Activated CD8-positive, alpha-beta memory T cell treated with anti-CD3 and anti-CD28 coated beads, Interleukin-2, amount 50 U/mL, for 4 hours (primary cell): ENCODE results near the gene PSMD14.
A peak's percentile ranks its signal among the peaks of the same experiment; 100 is the strongest.

Experiments
- DNase-seq: peaks from one replicate; pipeline ENCODE4 v3.0.0-alpha.2; 2020

PSMD14 gene

GRCh38 chr2:161388146-161388779 lies 80.0 kb downstream of the PSMD14 start:
- DNase-seq: no peak

GRCh38 chr2:161391737-161392506 lies 83.7 kb downstream of the PSMD14 start:
- no peak for DNase-seq

DNA sequence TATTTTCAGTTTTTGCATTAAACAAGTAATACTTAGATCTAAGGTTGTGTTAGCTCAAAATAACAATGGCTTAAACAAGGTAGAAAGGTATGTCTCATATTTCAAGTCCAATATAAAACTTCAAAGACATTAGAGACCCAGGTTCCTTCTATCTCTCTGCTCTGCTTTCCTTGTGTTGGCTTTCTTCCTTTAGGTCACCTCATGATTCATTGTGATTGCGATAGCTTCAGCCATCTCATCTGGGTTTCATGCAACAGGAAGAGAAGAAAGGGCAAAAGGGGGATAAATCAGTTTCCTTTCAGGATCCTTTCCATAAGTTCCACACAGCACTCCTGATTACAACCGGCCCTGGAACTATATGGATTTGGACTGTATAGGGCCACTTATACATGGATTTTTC lies 91.9 kb downstream of the PSMD14 start:
- DNase-seq: no peak

DNA sequence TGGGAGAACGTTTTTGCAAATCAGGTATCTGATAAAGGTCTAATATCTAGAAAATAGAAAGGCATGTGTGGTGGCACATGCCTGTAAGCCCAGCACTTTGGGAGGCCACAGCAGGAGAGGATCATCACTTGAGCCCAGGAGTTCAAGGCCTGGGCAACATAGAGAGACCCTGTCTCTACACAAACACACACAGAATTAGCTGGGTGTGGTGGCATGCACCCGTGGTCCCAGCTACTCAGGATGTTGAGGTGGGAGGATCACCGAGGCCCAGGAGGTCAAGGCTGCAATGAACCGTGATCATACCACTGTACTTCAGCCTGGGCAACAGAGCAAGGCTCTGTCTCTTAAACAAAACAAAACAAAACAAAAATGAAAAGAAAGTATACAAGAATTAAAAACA lies 94.1 kb downstream of the PSMD14 start:
- no peak for DNase-seq

DNA sequence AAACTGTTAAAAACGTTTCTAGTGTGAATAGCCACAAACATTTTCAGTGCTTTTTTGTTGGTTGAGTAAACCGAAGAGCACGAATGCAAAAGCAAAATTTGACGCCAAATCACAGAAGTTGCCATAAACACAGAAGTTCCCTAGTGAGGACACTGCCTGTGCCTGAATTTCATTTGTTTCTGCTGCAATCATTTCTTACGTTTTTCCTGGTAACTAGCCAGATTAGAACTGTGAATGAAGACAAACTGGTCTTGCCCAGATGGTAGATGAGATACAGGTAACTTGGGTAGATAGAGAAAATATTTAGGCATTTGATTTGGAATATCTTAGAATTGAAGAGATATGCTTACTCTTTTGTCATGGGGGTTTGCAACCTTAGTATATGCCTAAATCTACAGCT lies 98.1 kb downstream of the PSMD14 start:
- DNase-seq: no peak

- no peak for DNase-seq
Measured at GRCh38 chr2:161407597-161407996, 99.4 kb downstream of the PSMD14 start.

DNA sequence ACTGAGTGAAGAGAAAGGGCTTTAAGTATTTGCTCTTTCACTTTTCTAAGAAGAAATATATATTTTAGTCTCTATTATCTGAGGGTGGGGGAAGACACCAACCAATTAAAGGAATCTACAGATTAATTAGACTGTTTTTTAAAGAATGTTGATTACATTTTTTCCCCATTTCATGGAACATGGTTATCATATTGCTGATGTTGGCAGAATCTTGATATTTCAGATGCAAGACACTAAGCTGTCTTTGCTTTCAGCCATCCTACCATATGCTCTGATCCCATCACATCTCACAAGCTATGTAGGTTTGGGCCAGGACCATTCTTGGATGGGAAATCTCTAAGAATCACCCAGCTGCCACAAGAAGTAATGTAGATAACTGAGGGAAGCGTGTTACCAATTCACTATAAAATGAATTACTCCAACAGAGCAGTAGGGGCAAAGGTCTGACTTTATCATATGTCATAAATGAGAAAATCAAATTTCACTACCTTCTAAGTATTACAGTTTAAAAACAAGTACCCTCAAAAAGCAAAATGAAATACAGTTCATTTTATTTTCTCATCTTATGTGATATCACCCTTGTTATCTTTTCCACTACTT lies 101.2 kb downstream of the PSMD14 start:
- DNase-seq: no peak

GRCh38 chr2:161412346-161412745 lies 104.1 kb downstream of the PSMD14 start:
- DNase-seq: no peak

GRCh38 chr2:161414042-161415033 lies 106.1 kb downstream of the PSMD14 start:
- DNase-seq: peak; percentile 18

DNA sequence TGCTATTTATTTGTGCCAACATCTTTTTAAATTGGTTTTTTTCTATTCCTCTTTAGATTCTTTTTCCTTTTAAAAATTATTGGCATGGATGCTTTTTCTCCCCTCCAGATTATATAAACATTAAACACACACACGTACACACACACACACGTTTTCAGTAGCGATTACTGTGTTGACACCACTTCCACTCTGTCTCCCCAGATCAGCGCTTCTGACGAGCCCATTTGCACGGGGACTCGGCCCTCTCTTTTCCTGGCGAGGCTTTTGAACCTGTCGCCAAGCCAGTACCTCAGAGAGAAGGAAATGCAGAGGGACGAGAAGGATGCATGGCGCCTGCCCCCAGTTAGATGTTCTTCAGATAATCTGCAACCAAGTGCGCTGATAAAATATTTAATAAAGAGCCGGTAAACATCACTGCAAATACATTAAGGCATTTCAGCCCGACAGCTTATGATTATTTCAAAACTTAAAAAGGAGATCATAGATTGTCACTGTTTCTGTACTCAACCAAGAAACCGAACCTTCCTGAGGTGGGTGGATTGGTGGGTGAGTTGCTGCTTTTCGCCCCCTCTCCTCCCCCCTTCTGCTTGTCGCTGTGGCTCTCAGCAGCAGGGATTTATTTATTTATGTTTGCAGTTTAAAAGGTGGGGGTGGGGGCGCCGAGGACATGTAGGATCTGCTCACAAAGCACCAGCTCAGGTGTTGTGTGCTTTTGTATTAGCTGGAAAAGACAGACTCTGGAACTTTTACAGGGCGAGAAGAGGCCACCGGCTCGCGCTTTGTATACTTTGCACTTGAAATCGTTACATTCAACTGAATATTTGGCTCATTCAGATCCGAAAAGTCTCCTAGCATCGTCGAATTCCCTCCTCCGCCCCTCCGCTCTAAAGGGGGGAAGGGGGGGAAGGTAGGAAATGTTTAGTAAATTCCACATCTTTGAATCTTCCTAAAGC lies 107.1 kb downstream of the PSMD14 start:
- no peak for DNase-seq

DNA sequence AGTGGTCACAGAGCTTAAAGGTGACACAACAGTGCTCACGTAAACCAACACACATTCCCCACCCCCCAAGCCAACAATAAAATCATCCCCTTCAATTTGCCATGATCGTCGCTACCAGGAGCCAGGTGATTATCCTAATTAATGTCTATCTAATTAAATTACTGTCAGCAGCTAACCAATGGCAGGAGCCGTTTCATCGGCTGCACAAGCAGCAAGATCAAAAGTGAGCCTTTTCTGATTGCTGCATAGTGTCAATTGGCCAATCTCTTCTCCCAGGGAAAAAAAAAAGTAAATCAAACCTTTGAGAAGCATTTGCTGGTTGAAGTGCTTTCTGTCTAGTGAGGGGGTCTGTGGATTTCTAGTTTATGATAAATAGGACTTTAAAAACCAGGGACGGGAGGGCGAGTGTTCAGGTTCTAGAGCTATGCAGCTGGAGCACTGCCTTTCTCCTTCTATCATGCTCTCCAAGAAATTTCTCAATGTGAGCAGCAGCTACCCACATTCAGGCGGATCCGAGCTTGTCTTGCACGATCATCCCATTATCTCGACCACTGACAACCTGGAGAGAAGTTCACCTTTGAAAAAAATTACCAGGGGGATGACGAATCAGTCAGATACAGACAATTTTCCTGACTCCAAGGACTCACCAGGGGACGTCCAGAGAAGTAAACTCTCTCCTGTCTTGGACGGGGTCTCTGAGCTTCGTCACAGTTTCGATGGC lies 107.9 kb downstream of the PSMD14 start, which contains the start of gene TBR1:
Gene TBR1, plus strand, starts transcription at position 311 of the 721 bp plus-strand sequence. Its CDS starts 114 bp downstream, at position 425.
- no peak for DNase-seq

GRCh38 chr2:161416708-161417437 lies 108.6 kb downstream of the PSMD14 start:
- no peak for DNase-seq

GRCh38 chr2:161417438-161418274 lies 109.4 kb downstream of the PSMD14 start:
- no peak for DNase-seq

- DNase-seq: no peak
Measured at GRCh38 chr2:161418275-161418714, 110.1 kb downstream of the PSMD14 start.

- no peak for DNase-seq
Measured at GRCh38 chr2:161418715-161419637, 110.8 kb downstream of the PSMD14 start.

- DNase-seq: no peak
Measured at GRCh38 chr2:161419638-161420190, 111.5 kb downstream of the PSMD14 start.

DNA sequence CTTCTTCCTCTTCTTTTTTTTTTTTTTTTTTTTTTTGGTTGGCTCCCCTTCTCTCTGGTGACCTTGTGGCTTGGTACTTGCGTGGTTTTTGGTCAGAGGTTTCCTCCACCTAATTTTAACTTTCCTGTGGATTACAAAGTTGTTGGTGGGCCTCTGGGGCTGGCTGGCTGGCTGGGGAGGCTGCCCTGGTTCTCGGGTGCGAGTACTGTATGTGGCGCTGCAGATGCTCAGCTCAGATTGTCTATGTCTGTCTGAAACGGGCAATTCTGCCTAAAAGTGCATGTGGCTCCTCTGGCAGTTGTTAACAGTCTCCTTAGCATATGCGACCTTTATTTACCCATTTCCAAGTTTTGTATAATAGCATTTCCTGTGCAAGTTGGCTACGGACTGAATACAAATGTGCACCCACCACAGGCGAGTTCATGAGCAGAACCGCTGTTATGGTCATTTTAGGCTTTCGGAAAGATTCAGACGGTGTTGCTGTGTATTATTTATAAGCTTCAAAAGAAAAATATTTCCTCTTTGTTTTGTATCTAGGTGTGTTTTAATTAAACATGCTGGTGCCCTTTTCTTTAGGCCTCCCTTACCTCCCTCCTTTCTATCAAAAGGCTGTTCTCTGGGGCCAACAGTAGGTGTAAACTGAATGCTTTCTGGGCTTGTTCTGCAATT lies 112.3 kb downstream of the PSMD14 start:
- no peak for DNase-seq
